Epithelial cell of prostate (primary cell): ENCODE results near the gene SPDYE1.
"Not testable (repeated sequence)": the region's sequence is repeated elsewhere in the genome, so short reads cannot be mapped to it uniquely, and the experiment has no call there.

Experiments used
- DNase-seq: peaks from one replicate; pipeline ENCODE4 v3.0.0-alpha.2; 2011; ENCODE audit warnings: low read depth, low spot score
- H3K27ac ChIP-seq: fragments of 450-650 bp; 2 replicates; pipeline ENCODE4 v1.5.1; 2017; ENCODE audit warnings: mild to moderate bottlenecking

SPDYE1 gene

GRCh38 chr7:44039800-44040492 lies 42.2 kb downstream of the SPDYE1 start:
- not testable (repeated sequence) for DNase-seq, H3K27ac ChIP-seq

DNA sequence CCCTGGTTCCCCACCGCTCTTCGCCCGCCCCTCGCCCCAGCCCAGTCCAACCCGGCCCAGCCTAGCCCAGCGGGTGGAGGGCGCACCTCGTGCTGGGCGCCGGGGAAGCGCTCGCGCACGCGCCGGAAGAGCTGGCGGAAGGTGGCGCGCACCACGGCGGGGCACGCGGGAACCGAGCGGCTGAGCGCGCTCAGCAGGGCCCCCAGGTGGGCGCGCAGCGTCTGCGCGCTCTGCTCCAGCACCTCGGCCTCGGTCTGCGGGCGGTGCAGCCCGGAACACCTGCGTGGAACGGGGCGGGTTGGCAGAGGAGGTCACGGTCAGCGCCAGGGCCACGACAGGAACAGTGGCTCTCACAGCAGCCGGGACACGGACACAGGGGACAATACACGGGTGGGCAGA lies 42.8 kb downstream of the SPDYE1 start:
- not testable (repeated sequence) for H3K27ac ChIP-seq, DNase-seq

- no peak overlapping the region for H3K27ac ChIP-seq
- no peak for DNase-seq
These were observed 44.5 kb downstream of the SPDYE1 start for GRCh38 chr7:44042221-44042620.

DNA sequence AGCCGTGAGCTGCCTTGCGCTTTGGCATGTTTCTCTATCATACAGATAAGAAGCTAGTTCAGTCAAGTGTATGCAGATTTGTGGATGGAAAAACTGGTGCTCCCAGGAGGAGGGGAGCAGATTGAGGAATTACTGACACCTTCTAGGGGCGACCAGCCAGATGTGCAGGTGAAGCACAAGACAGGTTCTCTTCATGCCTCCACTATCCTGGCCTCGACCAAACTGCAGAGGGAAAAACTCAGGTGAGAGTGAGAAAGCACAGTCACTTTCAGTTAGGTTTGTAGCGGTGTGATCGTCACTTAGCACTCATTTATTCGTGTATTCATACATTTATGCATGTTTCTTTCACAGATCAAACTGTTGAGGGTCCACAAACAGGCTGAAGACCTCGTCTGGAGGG lies 46.2 kb downstream of the SPDYE1 start:
- DNase-seq = no peak
- peak overlapping the region; percentile 79 for H3K27ac ChIP-seq

GRCh38 chr7:44044315-44045225 lies 46.9 kb downstream of the SPDYE1 start, which contains the start of gene DBNL:
Gene DBNL (plus strand): TSS chr7:44044702. CDS start chr7:44044738, 36 bp downstream.
- peak within 1 kb of the TSS; percentile 79 for H3K27ac ChIP-seq
- no peak for DNase-seq

DNA sequence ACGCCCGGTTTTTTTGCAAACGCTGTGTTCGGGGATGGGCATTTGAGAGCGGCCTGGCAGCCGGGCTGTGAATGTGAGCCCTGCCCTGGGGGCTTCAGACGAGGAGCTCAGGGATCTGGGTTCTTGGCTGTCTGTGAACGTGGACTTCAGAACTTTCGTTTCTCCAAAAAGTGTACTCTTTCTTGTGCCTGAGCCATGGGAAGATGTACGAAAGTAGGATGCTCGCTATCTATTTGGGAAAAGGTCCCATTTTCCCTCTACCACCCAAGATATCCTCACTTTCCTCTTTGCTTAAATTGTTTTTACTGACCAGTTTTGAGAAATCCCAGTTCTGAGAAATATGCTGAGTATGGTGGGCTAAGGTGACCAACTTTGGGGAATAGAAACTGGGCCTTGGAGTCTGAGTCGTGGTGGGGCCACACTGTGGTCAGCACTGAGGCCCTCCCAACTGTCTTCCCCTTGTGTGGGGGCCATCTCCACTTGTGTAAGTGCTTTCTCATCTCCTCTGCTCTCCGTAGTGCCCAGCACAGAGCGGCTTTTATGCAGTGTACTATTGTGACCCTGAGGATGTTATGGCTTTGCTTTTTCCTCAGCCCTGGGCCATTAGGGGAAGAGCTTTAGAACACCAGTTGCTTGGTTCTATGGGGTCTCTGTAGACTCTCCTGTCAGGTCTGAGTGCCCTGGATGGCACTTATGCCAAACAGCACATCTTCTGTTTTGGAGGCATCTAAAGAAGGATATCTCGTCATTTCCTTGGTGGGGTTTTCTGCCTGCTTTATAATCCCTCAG lies 47.7 kb downstream of the SPDYE1 start:
- H3K27ac ChIP-seq = peak overlapping the region; percentile 79
- no peak for DNase-seq

GRCh38 chr7:44046321-44047061 lies 48.8 kb downstream of the SPDYE1 start:
- DNase-seq = no peak
- H3K27ac ChIP-seq = no peak overlapping the region

DNA sequence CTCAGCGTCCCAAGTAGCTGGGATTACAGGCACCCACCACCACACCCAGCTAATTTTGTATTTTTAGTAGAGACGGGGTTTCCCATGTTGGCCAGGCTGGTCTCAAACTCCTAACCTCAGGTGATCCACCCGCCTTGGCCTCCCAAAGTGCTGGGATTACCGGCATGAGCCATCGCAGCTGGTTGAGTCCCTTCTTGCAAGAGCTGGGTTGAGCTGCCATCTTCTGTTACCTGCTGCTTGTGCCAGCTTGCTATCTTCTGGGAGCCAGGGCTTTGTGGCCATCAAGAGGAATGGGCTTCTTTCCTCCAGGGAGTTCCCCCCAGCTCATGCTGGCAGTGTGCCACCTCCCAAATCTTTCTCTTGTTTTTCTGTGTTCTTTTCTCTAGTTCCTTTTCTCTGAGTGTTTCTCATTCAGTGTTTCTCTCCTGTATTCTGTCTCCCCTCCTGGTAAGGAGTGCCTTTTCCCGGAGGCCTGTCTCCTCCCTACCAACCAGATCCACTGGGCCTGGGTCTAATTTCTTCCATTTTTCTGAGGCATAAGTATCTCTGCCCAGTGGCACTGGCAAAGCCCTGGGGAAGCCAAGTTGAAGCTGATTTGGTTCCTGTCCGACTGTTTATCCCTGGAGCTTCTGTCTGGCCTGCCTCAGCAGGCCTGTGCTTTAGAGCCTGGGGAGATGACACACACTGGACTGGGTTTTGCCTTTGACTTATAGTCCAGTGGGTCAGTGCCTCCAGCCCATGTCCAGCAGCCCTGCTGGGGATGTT lies 50.5 kb downstream of the SPDYE1 start:
- H3K27ac ChIP-seq = peak overlapping the region; percentile 51
- no peak for DNase-seq

GRCh38 chr7:44050121-44050914 lies 52.6 kb downstream of the SPDYE1 start:
- H3K27ac ChIP-seq = no peak overlapping the region
- no peak for DNase-seq

GRCh38 chr7:44050915-44051560 lies 53.3 kb downstream of the SPDYE1 start:
- no peak overlapping the region for H3K27ac ChIP-seq
- no peak for DNase-seq

DNA sequence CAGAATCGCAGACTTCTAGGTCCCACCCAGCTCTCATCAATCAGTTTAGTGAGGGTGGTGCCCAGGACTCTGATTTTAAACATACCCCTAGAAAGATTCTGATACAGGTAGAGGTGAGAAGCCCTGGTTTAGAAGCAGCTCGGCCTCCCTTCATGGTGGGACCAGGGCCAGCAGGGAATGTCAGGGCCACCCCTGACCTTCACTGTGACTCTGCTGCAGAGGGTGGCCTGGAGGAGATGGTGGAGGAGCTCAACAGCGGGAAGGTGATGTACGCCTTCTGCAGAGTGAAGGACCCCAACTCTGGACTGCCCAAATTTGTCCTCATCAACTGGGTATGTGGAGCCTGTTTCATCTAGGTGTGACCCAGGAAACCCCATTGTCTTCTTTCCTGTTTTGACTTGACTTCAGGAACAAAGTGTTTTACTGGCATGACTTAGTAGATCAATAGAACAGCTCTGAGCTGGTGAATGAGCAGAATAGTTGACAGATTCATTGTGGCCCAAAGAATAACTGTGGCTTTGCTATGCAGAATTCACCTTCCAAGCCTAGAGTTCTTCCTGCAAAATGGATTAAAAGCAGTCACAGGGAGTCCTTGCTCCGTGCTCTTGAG lies 54.0 kb downstream of the SPDYE1 start:
- no peak for DNase-seq
- H3K27ac ChIP-seq = no peak overlapping the region

DNA sequence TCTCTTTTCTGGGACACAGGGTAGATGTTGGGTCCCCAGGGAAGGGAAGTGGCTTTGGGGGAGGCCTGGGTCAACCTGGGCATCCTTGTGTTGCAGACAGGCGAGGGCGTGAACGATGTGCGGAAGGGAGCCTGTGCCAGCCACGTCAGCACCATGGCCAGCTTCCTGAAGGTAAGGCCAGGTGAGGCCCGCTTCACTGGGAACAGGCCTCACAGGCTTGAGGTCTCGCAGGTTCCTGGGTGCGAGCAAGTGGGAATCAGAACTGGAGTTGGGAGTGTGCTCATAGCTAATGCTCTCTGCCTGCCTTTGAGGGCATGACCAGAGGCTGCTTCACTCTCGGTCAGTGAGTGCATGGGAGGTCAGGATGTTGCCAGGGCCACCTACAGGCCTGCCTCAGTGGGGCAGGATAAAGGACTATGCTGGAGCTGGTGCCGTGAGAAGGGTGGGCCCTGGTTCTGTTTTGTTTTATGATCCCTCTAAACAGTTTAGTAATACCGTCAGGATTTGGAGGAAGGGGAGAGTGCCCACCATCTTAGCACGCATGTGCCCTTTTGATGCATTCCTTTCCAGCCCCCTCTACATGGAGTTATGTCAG lies 55.2 kb downstream of the SPDYE1 start:
- no peak for DNase-seq
- H3K27ac ChIP-seq = no peak overlapping the region

- DNase-seq = no peak
- no peak overlapping the region for H3K27ac ChIP-seq
These were observed 59.0 kb downstream of the SPDYE1 start for GRCh38 chr7:44056681-44057080.

DNA sequence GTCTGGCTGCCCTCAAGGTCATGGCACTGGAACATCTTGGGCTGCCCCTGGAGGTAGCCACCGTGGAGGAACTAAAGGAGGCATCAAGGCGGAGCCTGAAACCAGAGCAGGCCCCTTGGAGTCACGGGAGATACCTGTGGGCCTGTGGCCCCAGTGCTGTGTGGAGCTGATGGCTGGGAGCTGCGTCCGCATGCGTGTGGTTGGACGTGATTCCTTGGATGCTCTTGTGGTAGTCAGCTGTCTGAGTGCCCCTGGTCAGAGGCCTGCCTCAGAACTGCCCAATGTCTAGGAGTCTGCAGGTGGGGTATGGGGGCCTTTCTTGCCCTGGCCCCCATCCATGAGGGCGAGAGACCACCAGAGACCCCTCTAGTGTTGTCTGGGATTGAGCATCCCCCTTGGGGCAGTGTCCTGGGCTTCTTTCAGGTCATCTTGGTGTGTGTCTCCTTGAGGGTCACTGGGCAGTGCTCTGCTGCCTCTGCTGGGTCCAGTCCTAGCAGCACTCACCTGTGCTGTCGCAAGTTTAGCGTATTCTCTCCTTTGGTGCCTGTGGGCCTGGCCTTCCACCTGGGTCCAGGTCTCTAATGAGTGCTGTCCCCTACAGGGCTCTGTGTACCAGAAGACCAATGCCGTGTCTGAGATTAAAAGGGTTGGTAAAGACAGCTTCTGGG lies 59.6 kb downstream of the SPDYE1 start:
- no peak for DNase-seq
- peak overlapping the region; percentile 13 for H3K27ac ChIP-seq

DNA sequence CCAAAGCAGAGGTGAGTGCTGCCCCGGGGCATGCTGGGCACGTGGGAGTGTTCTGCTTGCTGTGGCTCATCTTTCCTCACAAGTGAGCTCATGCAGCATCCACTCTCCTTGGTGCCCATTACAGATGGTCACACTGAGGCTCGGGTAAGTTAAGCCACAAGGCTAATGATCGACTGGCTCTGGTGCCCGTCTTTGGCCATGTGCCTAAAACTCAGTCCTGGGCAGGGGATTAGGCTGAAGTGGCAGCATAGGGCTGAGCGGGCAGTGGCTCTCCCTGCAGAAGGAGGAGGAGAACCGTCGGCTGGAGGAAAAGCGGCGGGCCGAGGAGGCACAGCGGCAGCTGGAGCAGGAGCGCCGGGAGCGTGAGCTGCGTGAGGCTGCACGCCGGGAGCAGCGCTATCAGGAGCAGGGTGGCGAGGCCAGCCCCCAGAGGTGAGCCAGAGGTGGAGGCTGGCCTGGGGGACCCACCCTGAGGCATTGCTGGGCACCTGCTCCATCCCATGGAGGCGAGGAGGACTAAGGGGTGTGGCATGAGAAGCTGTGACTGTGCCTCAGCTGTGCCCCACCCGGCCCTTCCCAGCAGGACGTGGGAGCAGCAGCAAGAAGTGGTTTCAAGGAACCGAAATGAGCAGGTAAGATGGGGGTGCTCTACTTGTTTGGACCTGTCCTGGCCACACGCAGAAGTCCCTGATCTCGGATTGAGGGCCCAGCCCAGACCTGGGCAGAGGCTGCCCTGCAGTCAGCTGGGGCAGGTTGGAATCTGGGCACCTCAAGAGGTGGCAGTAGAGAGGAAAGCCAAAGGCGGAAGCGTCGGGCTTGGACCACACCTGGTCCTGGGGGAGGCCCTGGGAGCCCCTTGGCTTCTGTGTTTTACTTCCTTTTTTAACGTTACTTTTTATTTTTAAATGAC lies 60.4 kb downstream of the SPDYE1 start:
- peak overlapping the region; percentile 13 for H3K27ac ChIP-seq
- DNase-seq = peak; percentile 50
